GM21528 (cell line): ENCODE results near the gene SUPT7L.
A peak's percentile ranks its signal among the peaks of the same experiment; 100 is the strongest.
"Not testable (repeated sequence)": the region's sequence is repeated elsewhere in the genome, so short reads cannot be mapped to it uniquely, and the experiment has no call there.

Experiments
- ATAC-seq: cut with Tn5 transposase; IDR thresholded peaks from one replicate; pipeline ENCODE4 v1.9.1; 2021; ENCODE audit warnings: mild to moderate bottlenecking, moderate library complexity; ENCODE audit not compliant: unreplicated experiment, low FRiP score

SUPT7L gene

DNA sequence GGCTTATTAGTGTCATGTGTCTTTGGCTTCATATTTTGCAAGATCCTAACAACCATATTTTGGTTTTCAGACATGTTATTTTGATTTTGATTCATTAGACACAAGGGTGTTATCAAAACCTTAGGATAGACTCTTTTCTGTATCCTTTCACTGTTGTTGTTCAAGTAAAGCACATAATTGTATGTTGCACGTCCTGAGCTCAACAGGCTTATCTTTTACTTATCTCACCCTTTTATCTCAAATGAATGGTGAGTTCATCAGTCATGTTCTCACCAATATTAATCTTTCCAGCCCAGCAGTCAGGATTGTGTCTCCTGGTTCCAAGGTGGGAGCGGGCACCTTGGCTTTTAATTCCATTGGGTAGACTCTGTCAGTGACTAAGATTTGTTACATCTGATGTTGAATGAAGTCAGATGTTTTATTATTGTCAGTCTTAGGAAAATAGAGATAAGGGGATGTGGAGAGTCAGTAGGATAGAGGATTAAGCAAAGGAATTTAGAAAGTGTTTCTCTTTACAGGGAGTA lies 22.6 kb downstream of the SUPT7L start:
- no peak for ATAC-seq

GRCh38 chr2:27638709-27639108 lies 24.7 kb downstream of the SUPT7L start:
- no peak for ATAC-seq

- no peak for ATAC-seq
Observed at GRCh38 chr2:27638037-27638637, 25.3 kb downstream of the SUPT7L start.

DNA sequence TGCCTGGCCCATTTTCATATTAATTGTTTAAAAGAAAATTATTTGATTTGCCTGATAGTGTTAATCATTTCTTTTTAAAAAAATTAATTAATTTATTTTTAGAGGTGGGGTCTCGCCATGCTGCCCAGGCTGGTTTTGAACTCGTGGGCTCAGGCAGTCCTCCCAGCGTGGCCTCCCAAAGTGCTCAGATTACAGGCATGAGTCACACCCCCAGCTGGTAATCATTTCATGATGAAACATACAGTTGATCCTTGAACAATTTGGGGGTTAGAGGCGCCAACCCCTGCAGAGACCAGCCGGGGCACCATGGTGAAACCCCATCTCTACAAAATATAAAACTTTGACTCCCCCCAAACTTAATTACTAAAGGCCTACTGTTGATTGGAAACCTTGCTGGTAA lies 26.6 kb downstream of the SUPT7L start:
- ATAC-seq = no peak

GRCh38 chr2:27634291-27634690 lies 29.1 kb downstream of the SUPT7L start:
- ATAC-seq = no peak

DNA sequence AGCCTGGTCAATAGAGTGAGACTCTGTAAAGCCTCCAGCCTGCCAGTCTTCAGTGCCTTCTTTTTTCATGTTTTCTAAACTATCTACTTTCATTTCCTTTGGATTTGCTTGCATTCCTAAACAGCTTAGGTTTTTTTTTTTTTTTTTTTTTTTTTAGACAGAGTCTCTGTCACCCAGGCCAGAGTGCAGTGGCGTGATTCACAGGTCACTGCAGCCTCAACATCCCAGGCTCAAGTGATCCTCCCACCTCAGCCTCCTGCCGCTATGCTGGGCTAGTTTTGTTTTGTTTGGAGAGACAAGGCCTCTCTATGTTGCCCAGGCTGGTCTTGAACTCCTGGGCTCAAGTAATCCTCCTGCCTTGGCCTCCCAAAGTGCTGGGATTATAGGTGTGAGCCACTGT lies 33.2 kb downstream of the SUPT7L start:
- ATAC-seq = not testable (repeated sequence)

- peak; percentile 95 for ATAC-seq
Observed at GRCh38 chr2:27628767-27629709, 34.4 kb downstream of the SUPT7L start, which contains the start of the genes CCDC121 and GPN1. CCDC121 (minus strand) TSS chr2:27629012; CDS start chr2:27627799, 1,213 bp downstream. GPN1 (plus strand) TSS chr2:27629050; CDS start chr2:27629059, 9 bp downstream.

- ATAC-seq = peak; percentile 31
Observed at GRCh38 chr2:27627963-27628766, 35.2 kb downstream of the SUPT7L start.

DNA sequence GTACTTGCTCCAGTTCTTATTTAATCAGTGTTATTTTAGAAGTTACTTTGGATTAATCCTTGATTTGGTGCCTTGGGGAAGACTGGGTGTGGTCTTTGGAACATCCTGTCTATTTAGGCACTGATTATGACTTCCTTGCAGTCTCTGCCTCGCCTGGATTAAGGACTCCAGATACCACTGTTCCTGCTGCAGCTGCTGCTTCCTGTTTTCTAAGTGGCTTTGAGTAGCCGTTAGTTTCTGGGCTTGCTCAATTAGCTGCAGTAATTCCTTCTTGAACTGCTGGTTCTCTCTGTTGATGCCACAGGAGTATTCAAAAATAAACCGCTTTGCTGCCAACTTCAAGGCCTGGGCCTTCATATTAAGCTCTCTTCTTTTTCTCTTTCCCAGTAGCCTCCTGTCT lies 36.5 kb downstream of the SUPT7L start:
- ATAC-seq = not testable (repeated sequence)

DNA sequence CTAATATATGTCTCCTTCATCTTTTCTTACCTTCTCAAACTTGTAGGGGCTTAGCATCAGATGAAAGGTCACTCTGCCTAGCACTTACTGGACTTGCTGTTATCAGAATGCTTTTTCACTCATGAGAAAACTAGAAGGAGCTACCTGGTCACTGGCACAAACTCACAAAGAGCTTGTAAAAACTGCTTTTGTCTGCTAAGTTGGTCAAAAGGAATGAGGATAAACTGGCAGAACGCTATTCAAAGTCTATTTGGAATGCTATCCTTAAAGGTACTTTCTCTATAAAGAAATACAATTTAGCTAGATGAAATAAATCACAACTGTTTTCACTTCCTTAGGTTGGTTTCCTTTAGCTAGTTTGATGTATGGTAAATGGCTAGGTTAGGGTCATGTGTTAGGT lies 37.1 kb downstream of the SUPT7L start:
- ATAC-seq = not testable (repeated sequence)

DNA sequence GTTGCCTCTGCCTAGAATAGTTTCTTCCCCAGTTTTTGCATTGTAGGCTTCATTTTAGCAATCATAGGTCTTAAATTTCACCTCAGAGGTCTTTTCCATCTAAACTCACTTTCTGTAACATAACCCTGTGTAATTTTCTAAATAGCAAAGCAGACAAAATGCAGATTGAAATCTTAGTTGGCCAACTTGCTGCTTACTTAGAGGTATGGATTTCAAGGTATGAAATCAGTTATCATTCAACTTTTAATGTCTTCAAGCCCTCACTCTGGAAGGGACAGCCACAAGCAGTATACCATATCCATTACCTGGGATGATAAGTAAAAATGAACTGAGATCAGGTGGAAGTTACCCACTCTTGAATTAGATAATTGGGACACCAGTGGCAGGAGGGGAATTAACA lies 38.5 kb downstream of the SUPT7L start:
- no peak for ATAC-seq

DNA sequence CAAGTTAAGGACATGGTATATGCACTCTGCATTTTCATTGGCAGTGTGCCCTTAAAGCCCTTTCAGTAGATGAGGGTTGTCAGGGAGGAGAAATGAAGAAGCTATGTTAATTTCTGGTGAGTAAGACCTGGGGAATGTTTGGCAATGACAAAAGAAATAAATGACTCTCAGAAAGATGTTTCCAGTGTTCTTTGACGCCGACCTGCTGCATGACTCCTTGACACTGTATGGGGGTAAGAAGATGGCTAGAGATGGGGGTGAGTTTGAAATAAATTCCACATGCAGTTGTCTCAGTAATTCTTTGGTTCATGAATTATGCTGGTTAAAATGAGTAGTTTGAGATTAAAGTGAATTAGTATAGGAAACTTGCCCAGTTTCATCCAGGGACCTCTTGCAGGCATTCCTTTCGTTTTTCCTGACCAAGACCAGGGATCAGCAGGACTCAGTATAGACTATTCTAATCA lies 40.5 kb downstream of the SUPT7L start:
- ATAC-seq = no peak

DNA sequence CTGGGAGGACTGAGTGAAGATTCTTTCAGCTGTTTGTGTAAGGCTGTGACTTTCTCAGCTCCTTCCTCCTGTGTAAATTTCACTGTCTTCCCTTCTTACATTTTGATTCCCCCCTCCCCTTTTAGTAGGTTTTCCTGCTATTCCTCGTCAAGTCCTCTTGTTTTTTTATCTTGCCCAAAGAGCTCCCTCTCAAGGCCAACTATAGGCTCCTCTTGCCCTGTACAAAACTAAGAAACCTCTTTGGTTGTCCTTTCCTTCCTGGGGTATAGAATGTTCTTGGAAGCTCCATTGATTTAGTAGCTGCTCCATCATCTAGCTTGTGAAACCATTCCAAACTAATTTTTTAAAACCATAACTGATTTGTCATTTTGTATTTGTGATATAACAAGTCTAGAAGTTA lies 41.9 kb downstream of the SUPT7L start:
- ATAC-seq = no peak

DNA sequence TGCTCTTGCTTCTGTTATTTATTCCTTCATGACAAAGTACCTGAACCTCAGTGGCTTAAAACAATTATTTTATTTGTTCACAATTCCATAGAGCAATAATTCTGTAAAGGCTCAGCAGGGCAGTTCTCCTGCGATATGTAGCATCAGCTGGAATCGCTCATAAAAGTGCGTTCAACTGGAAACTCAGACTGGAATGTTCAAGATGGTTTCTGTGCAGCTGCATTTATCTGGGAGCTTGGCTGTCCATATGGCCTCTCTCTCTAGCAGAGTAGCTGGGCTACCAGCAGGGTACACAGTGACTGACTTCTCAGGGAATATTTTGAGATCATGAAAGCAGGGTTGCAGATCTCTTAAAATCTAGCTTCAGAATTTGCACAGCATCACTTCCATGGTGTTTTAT lies 48.1 kb downstream of the SUPT7L start:
- ATAC-seq = no peak

DNA sequence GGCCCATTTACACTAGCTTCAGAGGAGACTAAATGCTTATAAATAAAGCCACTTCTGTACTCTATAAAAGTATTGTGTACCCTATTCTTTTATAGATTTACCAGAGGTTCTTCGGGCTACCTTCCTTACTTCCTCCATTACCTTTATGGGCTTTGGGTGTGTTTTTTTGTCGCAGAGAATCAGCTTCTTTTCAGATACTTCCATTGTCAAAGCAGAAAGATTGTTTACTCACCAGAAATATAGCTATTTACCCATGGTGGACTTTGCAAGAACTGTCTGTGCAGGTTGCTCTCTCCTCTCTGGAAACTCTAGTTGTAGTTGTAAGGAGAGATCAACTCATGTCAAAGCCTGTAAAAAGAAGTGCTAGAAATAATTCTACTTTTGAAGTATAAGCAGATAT lies 49.4 kb downstream of the SUPT7L start:
- ATAC-seq = no peak

DNA sequence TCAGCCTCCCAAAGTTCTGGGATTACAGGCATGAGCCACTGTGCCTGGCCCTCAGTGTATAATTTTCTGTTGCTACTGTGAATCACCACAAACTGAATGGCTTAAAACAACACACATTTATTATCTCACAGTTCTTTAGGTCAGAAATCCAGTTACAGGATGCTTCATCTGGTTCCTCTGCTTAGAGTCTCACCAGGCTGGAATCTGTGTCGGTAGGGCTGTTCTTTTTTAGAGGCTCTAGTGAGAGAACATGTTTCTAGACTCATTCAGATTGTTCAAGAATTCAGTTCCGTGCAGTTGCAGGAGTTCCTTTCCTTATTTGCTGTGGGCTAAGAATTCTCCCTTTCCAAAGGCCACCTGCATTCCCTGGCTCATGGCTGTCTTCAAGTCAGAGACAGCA lies 56.8 kb downstream of the SUPT7L start:
- no peak for ATAC-seq
